Activated gamma-delta T cell treated with Interleukin-2 at 50 U/mL for 16 hours (primary cell): ENCODE results near the gene PKLR.
"Not testable (repeated sequence)": the region's sequence is repeated elsewhere in the genome, so short reads cannot be mapped to it uniquely, and the experiment has no call there.

ENCODE experiments used
- DNase-seq: peaks from one replicate; pipeline ENCODE4 v3.0.0-alpha.2; 2020

The PKLR gene

GRCh38 chr1:155316922-155317321 lies 15.7 kb upstream of the PKLR start:
- no peak for DNase-seq

GRCh38 chr1:155313261-155313660 lies 12.0 kb upstream of the PKLR start:
- no peak for DNase-seq

GRCh38 chr1:155309423-155310021 lies 8.3 kb upstream of the PKLR start:
- DNase-seq = no peak

- DNase-seq = peak; percentile 96
Observed at GRCh38 chr1:155308493-155309422, 7.5 kb upstream of the PKLR start, which contains the start of gene FDPS. FDPS (plus strand) TSS chr1:155308866; CDS start chr1:155309790, 924 bp downstream.

- DNase-seq = no peak
Observed at GRCh38 chr1:155307247-155307740, 6.1 kb upstream of the PKLR start.

GRCh38 chr1:155305881-155306391 lies 4.7 kb upstream of the PKLR start:
- DNase-seq = no peak

GRCh38 chr1:155304558-155305063 lies 3.4 kb upstream of the PKLR start:
- DNase-seq = no peak

GRCh38 chr1:155300553-155301329 lies 497 bp downstream of the PKLR start:
- DNase-seq = no peak

GRCh38 chr1:155300024-155300423 lies 1.2 kb downstream of the PKLR start:
- DNase-seq = no peak

- DNase-seq = no peak
Observed at GRCh38 chr1:155297384-155297783, 3.9 kb downstream of the PKLR start.

- DNase-seq = no peak
Observed at GRCh38 chr1:155296661-155297060, 4.6 kb downstream of the PKLR start.

- DNase-seq = no peak
Observed at GRCh38 chr1:155295942-155296267, 5.3 kb downstream of the PKLR start.

- no peak for DNase-seq
Observed at GRCh38 chr1:155295183-155295941, 5.9 kb downstream of the PKLR start.

GRCh38 chr1:155294520-155295182 lies 6.6 kb downstream of the PKLR start:
- DNase-seq = no peak

GRCh38 chr1:155293086-155293749 lies 8.0 kb downstream of the PKLR start:
- DNase-seq = no peak

- not testable (repeated sequence) for DNase-seq
Observed at GRCh38 chr1:155291006-155291405, 10.2 kb downstream of the PKLR start.

GRCh38 chr1:155287987-155288543 lies 13.2 kb downstream of the PKLR start:
- no peak for DNase-seq

- no peak for DNase-seq
Observed at GRCh38 chr1:155286544-155286943, 14.7 kb downstream of the PKLR start.

GRCh38 chr1:155285631-155286044 lies 15.6 kb downstream of the PKLR start:
- DNase-seq = no peak

GRCh38 chr1:155285063-155285462 lies 16.2 kb downstream of the PKLR start:
- no peak for DNase-seq

- no peak for DNase-seq
Observed at GRCh38 chr1:155284476-155284875, 16.8 kb downstream of the PKLR start.
